ENCODE data around the gene USH2A.
"Not testable (repeated sequence)": the region's sequence is repeated elsewhere in the genome, so short reads cannot be mapped to it uniquely, and the experiment has no call there.

The USH2A gene

DNA sequence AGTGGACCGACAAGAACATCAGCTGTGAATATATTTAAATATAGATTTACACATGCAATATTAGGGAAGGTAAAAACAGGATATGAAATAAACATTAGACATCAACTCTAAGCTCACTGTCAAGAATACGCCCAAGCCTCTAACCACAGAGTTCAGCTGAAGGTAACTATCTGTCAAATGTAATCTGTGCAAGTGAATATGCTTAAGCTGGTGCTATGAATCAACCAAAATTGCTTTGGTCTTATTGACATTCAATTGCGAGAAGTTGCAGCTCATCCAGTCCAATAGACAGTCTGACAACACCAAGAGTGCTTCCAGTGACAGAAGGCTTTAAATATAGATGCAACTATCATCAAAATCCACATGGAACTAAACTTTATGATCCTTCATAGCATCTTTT lies 32.3 kb downstream of the USH2A start:
- no peak for DNase-seq

DNA sequence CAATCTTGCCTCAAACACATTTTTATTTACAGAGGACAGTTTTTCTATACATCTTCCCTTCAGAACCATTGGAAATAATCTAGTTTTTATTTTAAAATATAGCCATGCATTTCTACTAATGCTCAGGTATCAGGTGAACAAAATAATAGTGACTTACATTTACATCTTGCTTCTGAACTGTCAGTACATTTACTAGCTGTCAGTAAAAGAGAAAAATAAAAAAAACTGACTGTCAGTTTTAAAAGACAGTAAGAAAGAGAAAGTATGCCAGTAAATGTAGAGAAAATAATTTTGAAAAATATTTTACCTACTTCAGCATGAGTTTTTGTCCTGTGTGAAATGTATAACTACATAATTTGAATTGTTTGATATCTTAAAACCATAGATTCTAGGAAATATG lies 33.5 kb downstream of the USH2A start:
- DNase-seq: no peak

DNA sequence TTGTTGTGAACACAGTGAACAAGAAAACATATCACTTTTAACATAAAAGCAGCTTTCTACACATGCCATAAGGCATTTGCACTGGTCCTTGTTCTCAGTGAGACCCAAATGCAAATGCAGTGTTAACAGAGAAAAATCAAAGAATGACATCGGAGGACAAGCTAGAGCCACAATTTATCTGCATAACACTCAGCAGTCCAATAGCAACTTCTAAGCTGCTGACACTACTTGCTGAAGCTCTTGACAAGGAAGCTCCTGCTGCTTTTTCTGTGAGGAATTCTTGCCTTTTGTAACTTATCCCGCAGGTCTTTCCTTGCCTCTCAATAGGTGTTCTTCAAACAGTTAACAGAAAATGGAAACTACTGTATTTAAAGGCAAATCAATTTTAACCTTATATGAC lies 34.7 kb downstream of the USH2A start:
- no peak for DNase-seq

DNA sequence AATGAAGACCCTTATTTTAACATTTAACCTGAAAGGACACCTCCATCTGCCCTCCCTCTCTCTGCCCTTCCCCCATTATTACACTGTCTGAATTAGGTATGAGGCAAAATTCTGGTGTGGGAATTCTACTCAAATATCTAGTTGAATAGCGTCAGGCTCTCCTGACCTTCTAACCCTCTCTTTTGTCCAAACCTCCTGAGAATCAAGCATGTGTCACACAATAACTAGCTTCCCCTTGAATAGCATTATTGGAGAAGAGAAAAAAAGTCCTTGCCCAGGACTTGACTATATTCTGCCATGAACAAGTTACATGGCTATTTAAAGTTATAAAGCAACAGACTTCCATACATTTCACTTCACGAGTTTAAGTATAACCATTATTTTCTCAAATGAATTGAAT lies 35.5 kb downstream of the USH2A start:
- no peak for DNase-seq

DNA sequence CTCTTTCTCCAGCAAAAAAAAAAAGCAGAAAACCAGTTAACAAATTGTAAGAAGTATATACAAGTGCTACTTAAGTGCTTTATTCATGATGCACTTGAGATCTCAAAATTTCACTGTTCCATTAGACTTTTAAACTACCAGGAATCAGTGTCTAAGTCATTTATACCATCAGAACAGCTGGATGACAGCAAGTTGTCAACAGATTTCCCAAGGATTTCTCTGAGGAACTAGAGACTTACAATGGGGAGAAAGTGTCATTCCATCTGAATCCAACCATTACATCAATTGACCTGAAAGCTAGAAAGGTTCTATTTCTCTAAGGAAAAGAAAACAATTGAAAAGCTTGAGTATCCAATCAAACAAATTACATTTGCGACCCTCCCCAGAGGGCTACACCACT lies 43.8 kb downstream of the USH2A start:
- DNase-seq: no peak

DNA sequence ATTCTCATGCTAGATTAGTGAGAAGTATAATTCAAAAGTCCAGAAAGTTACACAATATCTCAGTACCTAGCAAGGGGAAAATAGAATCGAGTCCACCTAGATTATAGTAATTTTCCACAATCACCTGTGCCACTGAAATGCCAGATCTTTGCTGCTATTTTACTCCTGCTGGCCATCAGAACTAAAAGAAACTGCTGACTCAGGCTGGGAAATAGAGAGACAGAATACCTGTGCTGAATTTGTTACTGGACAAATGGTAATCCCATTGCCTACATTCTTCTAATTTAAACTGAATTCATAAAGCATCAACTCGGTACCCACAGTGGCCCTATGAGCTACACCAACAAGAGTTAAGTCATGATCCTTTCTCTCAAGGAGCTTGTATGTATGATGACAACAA lies 55.0 kb downstream of the USH2A start:
- no peak for DNase-seq

DNA sequence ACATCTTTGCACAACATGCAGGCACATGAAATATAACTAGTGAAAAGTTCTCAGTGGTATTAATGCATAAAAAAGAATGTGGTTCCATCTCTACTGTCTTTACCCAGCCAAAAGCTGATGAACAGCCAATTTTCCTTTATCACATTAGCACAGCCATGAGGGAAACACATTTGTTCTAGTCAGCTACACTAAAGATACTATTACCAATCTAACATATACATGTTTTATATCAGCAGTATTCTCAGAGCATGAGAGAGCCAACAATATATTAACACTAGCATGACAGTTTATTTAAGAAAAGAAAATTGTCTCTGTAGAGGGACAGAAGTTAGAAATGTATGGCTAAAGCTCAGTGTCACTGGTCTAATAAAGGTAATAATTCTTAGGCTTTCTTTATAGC lies 56.3 kb downstream of the USH2A start:
- DNase-seq: no peak

DNA sequence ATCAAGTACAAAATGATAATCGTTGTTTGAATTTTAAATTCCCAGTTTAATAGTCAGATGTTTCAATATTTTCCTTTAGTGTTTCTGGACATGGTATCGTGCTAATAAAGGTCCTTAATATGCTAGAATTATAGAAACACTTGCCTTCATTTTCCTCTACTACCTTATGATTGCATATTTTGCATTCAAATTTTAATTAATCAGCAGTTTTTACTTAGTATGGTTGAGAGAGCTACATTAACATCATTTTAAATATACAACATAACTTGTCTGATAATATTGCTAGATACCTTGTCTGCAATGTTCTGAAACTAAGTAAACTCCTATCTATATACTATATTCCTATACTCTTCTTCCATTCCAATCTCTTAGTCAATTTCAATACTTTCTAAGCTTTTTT lies 66.3 kb downstream of the USH2A start:
- DNase-seq: no peak

DNA sequence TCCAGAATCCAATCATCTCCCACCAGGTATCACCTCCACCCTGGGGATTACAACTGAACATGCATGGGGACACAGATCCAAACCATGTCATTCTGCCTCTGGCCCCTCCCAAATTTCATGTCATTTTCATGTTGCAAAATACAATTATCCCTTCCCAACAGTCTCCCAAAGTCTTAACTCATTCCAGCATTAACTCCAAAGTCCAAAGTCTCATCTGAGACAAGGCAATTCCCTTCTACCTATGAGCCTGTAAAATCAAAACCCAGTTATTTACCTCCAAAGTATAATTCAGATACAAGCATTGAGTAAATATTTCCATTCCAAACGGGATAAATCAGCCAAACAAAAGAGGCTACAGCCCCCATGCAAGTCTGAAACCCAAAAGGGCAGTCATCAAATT lies 73.1 kb downstream of the USH2A start:
- no peak for DNase-seq

DNA sequence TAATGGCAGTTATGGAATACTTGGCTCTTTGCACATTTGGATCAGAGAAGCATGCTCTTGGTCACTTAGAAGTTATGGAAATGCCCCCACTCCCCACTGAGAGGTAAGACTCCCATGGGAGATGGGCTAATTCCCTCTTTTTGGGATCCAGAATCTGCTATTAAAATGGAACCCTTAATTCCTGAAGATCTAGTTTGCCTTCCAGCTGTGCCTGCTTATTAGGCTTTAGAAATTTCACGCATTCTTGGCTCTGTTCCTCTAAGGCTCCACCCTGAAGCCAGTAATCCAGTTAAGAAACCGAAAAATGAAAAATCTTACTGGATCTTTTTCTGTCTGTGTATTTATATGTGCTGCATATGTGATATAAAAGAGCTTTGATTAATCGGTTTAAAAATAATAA lies 76.7 kb downstream of the USH2A start:
- DNase-seq: no peak

DNA sequence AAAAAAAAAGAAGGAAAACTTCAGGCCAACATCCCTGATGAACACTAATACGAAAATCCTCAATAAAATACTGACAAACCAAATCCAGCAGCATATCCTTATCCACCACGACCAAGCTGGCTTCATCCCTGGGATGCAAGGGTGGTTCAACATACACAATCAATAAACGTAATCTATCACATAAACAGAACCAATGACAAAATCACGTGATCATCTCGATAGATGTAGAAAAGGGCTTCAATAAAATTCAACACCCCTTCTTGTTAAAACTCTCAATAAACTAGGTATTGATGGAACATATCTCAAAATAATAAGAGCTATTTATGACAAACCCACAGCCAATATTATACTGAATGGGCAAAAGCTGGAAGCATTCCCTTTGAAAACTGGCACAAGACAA lies 82.7 kb downstream of the USH2A start:
- DNase-seq: not testable (repeated sequence)

DNA sequence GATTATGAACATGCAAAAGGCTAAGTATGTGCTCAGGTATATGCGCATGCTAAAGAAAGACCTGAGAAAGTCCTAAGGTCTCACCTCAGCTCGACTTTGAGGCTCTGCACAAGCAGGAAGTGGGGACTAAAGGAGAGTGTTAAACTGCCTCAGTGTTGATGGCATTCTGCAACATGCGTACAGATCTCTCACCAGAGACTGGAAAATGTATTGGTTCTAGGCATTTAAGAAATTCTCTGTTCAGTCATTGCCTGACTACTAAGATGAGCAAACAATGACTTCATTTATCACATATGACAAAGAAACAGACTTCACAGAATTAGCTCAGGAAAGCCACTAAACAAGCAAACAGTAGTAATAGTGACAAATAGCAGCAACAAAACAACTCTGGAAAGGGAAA lies 90.8 kb downstream of the USH2A start:
- no peak for DNase-seq

DNA sequence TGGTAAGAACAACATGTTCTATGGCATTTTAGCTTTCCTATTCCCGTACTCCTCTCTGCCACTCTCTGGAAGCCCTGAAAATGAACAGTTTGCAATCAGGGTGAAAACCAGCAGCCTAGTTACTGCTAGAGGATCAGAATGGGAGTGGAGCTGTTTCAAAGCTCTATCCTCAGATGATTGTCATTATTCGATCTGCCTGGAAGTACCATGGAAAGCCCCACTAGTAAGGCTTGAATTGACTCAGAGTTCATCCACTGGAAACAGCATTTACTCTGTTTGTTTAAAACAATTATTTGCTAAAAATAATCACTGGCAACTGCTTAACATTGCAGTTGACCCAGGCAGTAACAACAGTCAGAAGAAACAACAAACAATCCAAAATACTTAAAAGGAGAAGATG lies 91.2 kb downstream of the USH2A start:
- DNase-seq: no peak

DNA sequence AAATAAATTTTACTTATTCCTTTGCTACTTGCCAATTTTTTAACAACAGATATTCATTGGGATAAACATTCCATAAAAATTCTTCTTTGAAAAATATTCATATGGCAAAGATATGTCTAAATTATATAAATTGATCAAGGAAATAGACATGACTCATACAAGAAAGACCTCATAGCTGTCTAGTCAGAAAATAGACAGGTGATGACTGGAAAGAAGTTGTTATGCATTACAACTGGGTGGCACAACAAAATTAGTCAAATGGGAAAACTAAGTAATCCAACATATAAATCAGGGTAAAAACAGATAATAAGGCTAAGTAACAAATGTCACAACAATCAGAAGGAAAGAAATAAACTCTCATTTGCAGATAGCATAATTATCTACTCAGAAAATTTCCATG lies 92.0 kb downstream of the USH2A start:
- DNase-seq: no peak

DNA sequence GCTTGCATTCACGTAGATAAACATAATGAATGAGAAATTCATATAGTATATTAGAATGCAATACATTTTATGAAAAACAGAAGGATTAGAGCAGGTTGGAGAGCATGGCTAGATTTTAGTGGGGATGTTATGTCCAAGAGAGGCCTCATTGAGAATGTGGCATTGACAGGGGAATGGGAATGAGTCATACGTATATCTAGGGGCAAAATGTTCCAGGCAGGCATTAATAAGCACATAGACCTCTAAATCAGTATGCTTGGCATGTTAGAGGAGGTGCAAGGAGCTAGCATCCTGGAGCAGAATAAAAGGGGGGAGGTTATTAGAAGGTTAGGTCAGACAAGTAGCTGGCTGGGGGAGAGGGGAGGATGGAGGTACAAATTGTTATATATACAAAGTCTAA lies 93.0 kb downstream of the USH2A start:
- DNase-seq: no peak

DNA sequence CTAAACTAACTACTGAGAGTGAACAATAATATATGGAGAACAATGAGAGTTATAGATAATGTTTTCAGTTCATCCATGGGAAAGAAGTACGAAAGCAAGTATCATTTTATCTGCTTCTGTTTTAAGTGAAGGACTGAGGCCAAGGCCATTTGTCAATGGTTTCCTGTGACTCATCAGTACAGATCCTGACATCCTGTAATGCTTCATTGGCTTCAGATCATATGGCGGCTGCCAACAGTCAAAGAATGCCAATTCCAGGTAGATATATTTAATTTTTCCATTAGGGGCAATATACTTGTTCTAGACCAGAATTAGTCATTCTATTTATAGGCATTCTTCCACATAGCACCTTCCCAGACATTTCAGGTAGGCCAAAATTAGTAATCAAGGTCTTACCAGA lies 97.3 kb downstream of the USH2A start:
- DNase-seq: no peak

DNA sequence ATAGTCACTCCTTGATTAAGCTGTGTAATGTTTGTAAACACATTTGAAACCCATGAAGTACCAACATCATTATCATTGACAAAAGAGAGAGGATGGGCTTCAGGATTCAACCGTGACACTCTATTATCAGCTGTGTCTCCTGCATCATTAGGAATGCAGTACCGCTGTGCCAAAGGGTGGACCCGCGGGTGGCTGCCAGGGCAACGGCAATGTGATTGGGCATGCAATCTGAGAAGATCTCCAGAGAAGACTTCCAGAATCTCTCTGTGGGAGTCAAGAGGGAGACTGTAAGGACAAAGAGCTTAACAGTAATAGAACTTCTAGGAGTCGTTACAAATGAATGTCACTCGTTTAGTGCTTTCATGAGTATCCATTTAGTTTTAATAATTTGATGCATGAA lies 97.9 kb downstream of the USH2A start:
- DNase-seq: no peak

DNA sequence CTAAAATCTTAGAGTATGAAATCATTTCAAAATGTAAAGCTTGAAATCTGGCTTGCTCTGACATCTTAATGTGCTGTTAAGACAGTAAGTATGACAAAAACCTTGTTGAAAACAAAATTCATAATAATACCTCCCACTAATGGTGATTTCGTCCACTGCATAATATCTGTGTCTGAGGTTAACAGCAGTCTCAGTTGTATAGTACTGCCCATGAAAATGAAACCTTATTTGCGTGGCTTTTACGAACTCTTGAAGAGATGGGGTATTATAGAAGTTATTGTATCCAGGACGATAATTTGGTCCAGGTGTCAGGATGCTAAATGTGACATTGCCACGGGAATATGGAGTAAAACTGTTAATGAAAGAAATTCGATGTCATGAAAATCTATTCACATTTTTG lies 99.9 kb downstream of the USH2A start:
- DNase-seq: no peak

DNA sequence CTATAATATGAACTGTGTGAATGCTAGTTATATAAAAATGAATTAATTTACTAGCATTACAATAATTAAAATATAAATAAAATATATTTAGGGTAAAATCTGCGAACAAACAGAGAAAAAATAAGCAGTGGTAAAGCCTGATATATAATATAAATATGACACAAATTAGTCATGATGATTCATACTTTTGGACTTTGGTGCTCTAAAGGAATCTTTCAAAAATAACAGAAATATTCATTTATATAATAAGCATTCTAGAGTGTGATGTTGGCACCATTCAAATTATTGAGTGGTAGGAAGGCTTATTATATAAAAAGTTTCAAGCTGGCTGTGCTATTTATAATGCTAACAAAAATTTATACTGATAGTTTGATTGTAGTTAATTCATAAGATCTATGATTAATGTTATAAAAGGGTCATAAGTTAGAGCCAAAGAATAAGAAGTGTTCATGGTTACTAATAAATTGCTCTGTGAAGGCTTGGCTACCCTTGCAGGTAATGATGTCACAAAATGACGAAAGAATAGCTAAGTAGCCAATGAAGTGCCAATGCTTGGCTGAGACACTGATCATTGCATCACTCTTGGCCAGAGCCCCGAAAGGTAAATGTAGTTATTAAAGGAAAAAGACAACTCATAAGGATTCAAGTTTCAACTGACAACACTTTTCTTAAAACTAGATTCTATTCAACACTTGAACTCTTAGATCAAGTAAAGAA lies 108.7 kb downstream of the USH2A start:
- no peak for DNase-seq

DNA sequence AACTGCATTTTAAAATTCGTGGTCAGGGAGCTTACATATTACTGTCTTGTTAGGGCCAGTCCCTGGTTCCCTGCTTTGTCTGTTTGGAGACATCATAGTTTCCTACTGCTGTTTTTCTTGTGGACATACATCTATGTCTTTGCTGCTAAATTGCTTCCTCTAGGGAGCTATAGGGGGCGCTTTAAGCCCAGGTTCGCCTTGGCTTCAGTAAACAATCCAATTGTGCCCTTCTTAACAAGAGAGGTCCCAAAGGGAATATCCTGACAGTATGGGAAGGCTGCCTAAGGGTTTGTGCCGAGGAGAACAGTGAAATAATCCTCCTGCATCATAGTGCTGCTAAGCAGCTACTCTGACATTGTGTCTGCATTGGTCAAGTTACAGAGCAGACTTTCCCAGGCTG lies 112.5 kb downstream of the USH2A start:
- DNase-seq: no peak

DNA sequence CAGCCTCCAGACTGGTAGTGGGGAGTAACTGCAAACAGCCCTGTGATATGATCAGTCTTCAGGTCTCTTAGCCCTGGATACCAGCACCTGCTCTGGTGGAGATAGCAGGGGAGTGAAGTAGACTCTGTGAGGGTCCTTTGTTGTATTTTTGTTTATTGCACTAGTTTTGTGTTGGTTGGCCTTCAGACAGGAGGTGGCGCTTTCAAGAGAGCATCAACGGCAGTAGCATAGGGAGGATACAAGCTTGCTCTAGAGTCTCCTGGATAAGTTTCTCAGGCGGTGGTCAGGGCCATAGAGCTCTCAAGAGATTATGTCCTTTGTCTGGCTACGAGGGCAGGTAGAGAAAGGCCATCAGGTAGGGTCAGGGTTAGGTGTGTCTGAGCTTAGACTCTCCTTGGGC lies 116.4 kb downstream of the USH2A start:
- DNase-seq: no peak

DNA sequence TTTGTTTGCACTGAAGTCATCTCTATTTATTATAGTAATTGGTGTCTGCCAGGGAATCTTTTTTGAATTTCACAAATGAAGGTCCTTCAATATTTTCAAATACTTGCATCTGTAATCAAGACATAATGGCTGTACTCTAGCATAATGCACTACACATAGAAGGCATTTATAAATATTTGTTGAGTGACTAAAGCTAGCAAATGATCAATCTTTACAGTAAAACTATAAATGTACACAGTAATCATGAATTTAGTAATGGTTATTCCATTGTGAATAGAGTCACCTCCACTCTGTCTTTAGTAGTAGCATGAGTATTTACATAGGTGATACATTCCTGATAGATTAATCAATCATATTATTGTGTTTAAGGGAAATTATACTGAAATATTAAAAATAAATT lies 119.6 kb downstream of the USH2A start:
- no peak for DNase-seq

DNA sequence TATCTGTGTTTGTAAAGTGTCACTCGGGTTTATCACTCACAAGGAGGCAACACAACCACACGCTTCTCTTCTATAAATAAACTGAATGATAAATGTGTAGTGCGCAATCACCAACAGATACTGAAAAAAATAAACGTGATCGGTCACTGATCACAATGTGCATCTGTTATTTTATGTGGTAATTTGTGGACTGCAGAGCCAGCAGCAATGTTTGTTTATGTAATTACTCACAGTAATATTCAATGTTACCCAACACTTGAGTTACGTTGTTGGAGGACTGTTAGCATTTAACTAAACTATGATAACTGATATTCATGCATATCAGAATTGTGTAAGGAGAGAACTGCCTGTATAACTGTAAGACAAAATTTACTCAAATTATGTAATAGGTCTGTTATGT lies 129.6 kb downstream of the USH2A start:
- DNase-seq: no peak

DNA sequence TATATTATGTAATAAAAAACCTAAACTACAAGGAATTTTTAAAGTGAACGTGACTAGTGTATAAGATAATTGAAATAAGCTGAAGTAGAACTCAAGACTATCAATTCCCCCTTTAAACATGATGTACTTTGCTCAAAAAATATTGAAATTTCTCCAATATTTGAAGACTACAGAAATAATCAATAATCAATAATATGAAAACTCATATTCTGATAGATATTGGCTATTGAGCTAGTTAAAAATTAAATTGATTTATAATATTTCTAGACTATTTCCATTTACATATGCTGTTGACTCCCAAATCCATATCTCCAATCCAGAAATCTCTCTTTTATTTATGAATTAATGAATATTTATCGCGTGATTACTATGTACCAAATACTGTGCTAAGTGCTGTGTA lies 133.2 kb downstream of the USH2A start:
- DNase-seq: no peak

DNA sequence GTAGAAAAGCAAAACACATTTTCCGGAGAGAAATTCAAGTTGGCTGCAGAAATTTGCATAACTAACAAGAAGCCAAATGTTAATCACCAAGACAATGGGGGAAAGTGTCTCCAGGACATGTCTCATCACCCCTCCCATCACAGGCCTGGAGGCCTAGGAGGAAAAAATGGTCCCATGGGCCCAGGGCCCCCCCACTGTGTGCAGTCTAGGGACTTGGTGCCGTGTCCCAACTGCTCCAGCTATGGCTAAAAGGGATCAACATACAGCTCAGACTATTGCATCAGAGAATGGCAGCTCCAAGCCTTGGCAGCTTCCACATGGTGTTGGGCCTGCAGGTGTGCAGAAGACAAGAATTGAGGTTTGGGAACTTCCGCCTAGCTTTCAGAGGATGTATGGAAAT lies 138.2 kb downstream of the USH2A start:
- no peak for DNase-seq

DNA sequence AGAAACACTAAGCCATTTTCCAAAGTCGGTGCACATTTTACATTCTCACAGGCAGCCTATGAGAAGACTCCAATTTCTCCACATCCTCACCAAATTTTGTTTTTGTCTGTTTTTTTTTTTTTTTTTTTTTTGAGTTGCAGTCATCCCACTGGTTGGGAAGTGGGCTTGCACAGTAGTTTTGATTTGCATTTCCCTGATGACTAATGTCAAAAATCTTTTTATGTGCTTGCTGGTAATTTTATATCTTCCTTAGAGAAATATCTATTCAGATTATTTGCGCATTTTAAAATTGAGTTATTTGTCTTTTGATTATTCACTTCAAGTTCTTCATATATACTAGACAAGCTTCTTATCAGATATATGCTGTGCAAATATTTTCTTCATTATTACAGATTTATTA lies 141.5 kb downstream of the USH2A start:
- DNase-seq: no peak
